DOHH2 (cell line): ENCODE data around the gene TBC1D10A.

ENCODE experiments used
- CTCF ChIP-seq: fragments of 200-600 bp; sonication (generic); IDR thresholded peaks from one replicate; pipeline ENCODE4 v1.5.1; 2014; ENCODE audit warnings: antibody characterized with exemption, mild to moderate bottlenecking, low read depth, low read length; ENCODE audit not compliant: poor library complexity, severe bottlenecking
- EZH2phosphoT487 ChIP-seq: fragments of 200-600 bp; sonication (generic); IDR thresholded peaks from 2 replicates; pipeline ENCODE4 v1.6.1; 2017; ENCODE audit warnings: borderline replicate concordance, mild to moderate bottlenecking, antibody characterized with exemption, low read length, moderate library complexity, mixed read lengths

- TF ChIP-seq CTCF (no peak), EZH2phosphoT487 (no peak)
Observed at GRCh38 chr22:30246814-30247376, 79.8 kb downstream of the TBC1D10A start.
